ENCODE data around the gene SPCS2.
A peak's percentile ranks its signal among the peaks of the same experiment; 100 is the strongest.
"Not testable (repeated sequence)": the region's sequence is repeated elsewhere in the genome, so short reads cannot be mapped to it uniquely, and the experiment has no call there.

SPCS2 gene

DNA sequence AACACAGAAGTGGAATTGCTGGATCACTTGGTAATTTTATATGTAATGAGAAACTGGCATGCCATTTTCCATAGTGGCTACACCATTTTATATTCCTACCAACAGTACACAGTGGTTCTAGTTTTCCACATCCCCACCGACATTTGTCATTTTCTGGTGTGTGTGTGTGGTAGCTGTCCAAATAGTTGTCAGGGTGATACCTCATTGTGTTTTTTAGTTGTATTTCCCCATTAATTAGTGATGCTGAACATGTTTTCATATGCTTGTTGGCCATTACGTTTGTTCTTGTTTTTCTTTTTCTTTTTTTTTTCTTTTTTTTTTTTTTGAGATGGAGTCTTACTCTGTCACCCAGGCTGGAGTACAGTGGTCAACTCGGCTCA is 51.9 kb downstream of the SPCS2 start:
- DNase-seq, result no peak

GRCh38 chr11:75001686-75002085 is 52.6 kb downstream of the SPCS2 start:
- no peak for DNase-seq

DNA sequence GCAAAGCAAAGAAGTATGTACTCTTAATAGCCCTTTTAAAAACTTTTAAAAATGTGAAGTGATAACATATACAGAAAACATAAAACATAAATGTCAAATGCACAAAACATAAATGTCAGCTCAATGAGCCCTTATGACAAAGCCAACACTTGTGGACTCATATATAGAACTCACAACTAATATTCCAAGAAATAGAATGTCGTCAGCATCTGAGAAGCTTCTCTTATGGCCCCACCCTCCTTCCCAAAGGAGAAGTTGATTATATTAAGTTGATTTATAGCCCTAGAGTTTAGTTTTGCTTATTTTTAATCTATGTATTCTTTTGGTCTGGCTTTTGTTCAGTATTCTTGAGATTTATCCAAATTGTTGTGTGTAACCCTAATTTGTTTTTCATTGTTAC is 53.5 kb downstream of the SPCS2 start:
- no peak for DNase-seq

DNA sequence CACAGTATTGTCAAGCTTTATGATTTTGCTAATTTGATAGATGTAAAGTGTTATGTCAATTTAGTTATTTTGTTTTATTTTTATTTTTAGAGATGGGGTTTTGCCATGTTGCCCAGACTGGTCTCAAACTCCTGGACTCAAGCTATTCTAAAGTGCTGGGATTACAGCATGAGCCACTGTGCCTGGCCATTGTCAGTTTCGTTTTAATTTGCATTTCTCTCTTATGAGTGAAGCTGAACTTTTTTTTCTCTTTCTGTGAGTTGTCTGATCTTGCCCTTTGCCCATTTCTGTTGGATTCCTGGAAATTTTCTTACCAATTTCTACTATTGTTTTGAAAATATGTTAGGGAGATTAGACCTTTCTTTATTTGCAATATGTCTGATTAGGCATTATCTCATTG is 55.1 kb downstream of the SPCS2 start:
- DNase-seq, result no peak

- DNase-seq, result no peak
These were observed 62.3 kb downstream of the SPCS2 start for GRCh38 chr11:75011357-75011756.

DNA sequence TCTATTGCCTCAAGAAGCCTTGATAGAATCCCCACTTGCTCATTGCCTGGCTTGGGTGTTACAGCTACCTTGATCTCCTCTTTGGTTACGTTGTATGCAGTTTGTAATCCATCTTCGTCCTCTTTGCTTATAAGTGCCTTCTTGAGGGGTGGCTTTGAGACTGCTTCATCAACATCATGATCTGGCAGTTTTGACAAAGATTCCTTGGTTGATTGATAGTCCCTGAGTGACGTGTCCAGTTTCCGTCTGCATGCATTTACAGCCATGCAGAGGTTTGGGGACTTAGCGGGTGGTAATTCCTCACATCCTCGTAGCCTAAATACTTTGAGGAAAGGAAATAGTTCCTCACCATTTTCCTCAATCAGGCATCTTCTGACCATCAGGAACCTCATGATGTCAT is 62.8 kb downstream of the SPCS2 start:
- DNase-seq, result no peak

- no peak for DNase-seq
These were observed 64.0 kb downstream of the SPCS2 start for GRCh38 chr11:75013051-75013450.

- no peak for DNase-seq
These were observed 65.1 kb downstream of the SPCS2 start for GRCh38 chr11:75014129-75014528.

DNA sequence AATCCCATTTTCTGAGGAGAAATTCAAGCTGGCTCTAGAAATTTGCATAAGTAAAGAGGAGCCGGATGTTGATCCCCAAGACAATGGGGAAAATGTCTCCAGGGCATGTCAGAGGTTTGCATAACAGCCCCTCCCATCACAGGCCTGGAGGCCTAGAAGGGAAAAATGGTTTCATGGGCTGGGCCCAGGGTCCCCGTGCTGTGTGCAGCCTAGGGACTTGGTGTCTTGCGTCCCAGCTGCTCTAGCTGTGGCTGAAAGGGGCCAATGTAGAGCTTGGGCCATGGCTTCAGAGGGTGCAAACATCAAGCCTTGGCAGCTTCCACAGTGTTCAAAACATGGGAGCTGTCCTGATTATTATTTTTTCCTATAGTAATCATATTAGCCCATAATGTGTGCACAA is 70.1 kb downstream of the SPCS2 start:
- not testable (repeated sequence) for DNase-seq

GRCh38 chr11:75020328-75020727 is 71.3 kb downstream of the SPCS2 start:
- not testable (repeated sequence) for DNase-seq

DNA sequence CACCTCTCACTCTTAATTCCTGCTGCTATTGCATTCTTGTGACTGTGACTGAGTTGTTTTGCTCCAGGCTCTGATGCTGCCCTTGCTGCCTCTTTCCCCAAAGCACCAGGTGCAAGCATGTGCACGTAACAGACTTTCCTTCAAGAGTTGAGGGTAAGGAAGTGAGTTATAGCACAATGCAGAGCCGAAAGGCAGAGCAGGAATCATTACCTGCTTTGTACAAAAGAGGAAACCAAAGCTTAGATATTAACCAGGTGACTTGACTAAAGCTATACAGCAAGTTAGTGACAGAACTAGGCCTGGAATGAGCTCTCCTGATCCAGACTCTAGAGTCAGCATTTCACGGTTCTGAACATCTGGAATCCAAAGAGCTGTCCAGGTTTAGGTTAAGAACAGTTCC is 73.2 kb downstream of the SPCS2 start:
- DNase-seq, result no peak

- peak in 52 of 56 donors; percentile 6 to 89 (median 64) for DNase-seq
These were observed 73.8 kb downstream of the SPCS2 start for GRCh38 chr11:75022759-75023396.

DNA sequence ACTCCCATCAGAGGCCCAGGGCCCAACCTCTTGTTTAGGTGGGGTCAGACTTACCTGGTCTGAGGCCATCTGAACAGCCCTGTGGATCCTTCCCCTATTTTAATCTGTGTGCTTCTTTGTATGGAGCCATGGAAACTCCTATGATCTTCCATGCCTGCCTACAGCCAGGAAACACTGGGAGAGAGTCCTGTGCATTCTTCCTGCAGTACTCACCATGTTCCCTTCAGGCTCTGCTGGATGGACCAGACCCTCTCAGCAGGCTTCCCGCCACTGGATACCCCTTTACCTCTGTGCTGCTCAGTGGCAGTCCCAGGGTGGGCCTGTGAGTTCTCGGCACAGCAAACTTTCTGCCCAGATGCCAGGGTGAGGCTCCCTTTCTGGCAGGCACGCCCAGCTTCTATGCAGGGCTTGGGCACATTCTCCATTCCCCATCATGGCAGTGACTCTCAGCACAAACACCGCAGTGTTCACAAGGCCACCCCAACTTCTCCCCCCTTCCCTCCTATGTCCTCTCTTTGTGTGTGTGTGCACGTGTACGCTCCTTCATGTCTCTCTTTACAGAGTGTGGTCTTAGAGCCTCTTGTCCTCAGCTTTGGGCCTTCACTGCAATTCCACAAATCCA is 74.5 kb downstream of the SPCS2 start:
- peak in 16 of 56 donors; percentile 13 to 76 (median 28) for DNase-seq

- peak in 29 of 56 donors; percentile 3 to 76 (median 28) for DNase-seq
These were observed 75.0 kb downstream of the SPCS2 start for GRCh38 chr11:75024068-75024449.

GRCh38 chr11:75024764-75025211 is 75.7 kb downstream of the SPCS2 start:
- DNase-seq, result peak in 23 of 56 donors; percentile 4 to 42 (median 12)

- DNase-seq, result no peak
These were observed 76.5 kb downstream of the SPCS2 start for GRCh38 chr11:75025561-75025960.

DNA sequence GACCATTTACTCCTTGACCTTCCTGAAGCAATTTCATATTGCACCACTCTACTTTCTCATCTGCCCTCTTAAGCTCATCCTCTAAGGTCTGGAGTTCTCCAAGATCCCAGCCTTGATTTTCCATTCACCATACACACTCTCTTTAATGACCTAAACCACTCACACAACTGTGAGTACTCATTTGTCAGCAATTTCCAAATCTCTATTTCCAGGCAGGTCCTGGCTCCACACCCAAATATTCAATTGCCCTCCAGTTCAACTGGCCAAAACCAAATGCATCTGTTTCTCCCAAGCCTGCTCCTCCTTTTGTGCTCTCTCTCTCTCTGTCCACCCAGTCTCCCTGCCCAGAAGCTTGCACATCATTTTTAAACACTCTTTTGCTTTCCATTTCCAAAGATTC is 79.3 kb downstream of the SPCS2 start:
- no peak for DNase-seq

Measured in nucleus accumbens (tissue), 56 donors.